Fibroblast of mammary gland (primary cell): ENCODE data around the gene UBAC2.
"Not testable (repeated sequence)": the region's sequence is repeated elsewhere in the genome, so short reads cannot be mapped to it uniquely, and the experiment has no call there.

Experiments
- DNase-seq: peaks from one replicate; pipeline ENCODE4 v3.0.0-alpha.2; 2010; ENCODE audit warnings: low read depth
- H3K4me3 ChIP-seq: 2 replicates; pipeline ENCODE4 v1.5.1; 2011; ENCODE audit warnings: low read depth, mild to moderate bottlenecking, low read length, moderate library complexity; ENCODE audit not compliant: control insufficient read depth
- CTCF ChIP-seq: conservative IDR thresholded peaks from 2 replicates; pipeline ENCODE4 v1.5.1; 2011; ENCODE audit warnings: low read depth, low read length, inconsistent platforms; ENCODE audit not compliant: control insufficient read depth, insufficient read depth

Gene UBAC2

GRCh38 chr13:99231721-99232120, 31.1 kb downstream of the UBAC2 start:
- TF ChIP-seq CTCF: no peak
- no peak overlapping the region for H3K4me3 ChIP-seq
- DNase-seq: no peak

GRCh38 chr13:99237981-99238662, 37.5 kb downstream of the UBAC2 start:
- H3K4me3 ChIP-seq: no peak overlapping the region
- DNase-seq: no peak
- no peak for TF ChIP-seq CTCF

- H3K4me3 ChIP-seq: no peak overlapping the region
- no peak for TF ChIP-seq CTCF
- DNase-seq: no peak
Measured at GRCh38 chr13:99246100-99246499, 45.4 kb downstream of the UBAC2 start.

- DNase-seq, H3K4me3 ChIP-seq: not testable (repeated sequence)
Measured at GRCh38 chr13:99249178-99249577, 48.5 kb downstream of the UBAC2 start.

- not testable (repeated sequence) for H3K4me3 ChIP-seq, DNase-seq
Measured at GRCh38 chr13:99249606-99250005, 49.0 kb downstream of the UBAC2 start.

- H3K4me3 ChIP-seq: no peak overlapping the region
- DNase-seq: no peak
- no peak for TF ChIP-seq CTCF
Measured at GRCh38 chr13:99250982-99251825, 50.5 kb downstream of the UBAC2 start.

GRCh38 chr13:99251921-99252320, 51.3 kb downstream of the UBAC2 start:
- no peak overlapping the region for H3K4me3 ChIP-seq
- no peak for DNase-seq
- no peak for TF ChIP-seq CTCF
